Large intestine (tissue), 3 donors: ENCODE data around the gene ZNF334. TPM values are rescaled to one million over a fixed set of nuclear protein-coding genes. Genes with fewer than 3 reads are reported as not detected.

Experiments
- DNase-seq, 2 donors: peaks; one replicate each; pipeline versions ENCODE4 v3.0.0 to v3.0.0-alpha.2; 2013
- H3K27ac ChIP-seq: one replicate; pipeline ENCODE4 v1.5.1; 2013; ENCODE audit warnings: low read length
- H3K27me3 ChIP-seq: 2 replicates; pipeline ENCODE4 v1.6.1; 2013; ENCODE audit warnings: low read length; ENCODE audit not compliant: control insufficient read depth, insufficient read depth
- H3K36me3 ChIP-seq: 2 replicates; pipeline ENCODE4 v1.6.1; 2013; ENCODE audit warnings: low read length; ENCODE audit not compliant: control insufficient read depth, insufficient read depth
- H3K4me1 ChIP-seq: one replicate; pipeline ENCODE4 v1.6.1; 2013; ENCODE audit warnings: low read length; ENCODE audit not compliant: control insufficient read depth, insufficient read depth
- H3K4me3 ChIP-seq: one replicate; pipeline ENCODE4 v1.5.1; 2013; ENCODE audit warnings: low read length
- H3K9me3 ChIP-seq: one replicate; pipeline ENCODE4 v1.6.1; 2013; ENCODE audit warnings: mild to moderate bottlenecking, low read depth, low read length, moderate library complexity; ENCODE audit not compliant: control insufficient read depth
- WGBS: methylation state at CpG from one replicate; pipeline ENCODE4 v1.1.5; 2013; ENCODE audit warnings: low lambda C conversion rate; ENCODE audit not compliant: insufficient coverage; 5-methylcytosine and 5-hydroxymethylcytosine counted together
- polyA plus RNA-seq: library from polyadenylated mRNA; unstranded; fragments of 120-200 nt; gene quantifications from one replicate; pipeline ENCODE4 v1.2.1, GENCODE V29; 2013

The ZNF334 gene
- polyA plus RNA-seq, 1 donor = 29.6 TPM

DNA sequence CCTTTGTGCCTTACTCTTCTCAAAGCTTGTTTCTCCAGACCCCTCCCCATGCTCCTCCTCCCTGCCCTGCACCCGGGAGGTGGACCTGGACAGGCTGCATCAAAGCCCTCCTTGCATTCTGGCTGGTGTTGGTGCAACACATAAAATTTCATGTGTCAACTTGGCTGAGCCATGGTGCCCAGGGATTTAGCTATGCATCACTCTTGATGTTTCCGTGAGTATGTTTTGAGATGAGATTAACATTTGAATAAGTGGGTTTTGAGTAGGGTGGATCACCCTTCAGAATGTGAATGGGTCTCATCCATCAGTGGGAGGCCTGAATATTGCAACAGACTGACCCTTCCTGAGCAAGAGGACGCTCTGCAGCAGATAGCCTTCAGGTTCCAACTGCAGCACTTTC, 41.5 kb upstream of the ZNF334 start:
- Histone ChIP-seq H3K9me3 (no peaks in the 10 kb centered on the region), H3K4me1 (no peaks in the 10 kb centered on the region), H3K27ac (no peak overlapping the region), H3K4me3 (no peak overlapping the region), H3K36me3 (no peaks in the 10 kb centered on the region), H3K27me3 (peaks cover 2% of the 10 kb centered on the region)
- no CpG with 5 or more reads among the region's 3 CpGs for WGBS
- no peak for DNase-seq

DNA sequence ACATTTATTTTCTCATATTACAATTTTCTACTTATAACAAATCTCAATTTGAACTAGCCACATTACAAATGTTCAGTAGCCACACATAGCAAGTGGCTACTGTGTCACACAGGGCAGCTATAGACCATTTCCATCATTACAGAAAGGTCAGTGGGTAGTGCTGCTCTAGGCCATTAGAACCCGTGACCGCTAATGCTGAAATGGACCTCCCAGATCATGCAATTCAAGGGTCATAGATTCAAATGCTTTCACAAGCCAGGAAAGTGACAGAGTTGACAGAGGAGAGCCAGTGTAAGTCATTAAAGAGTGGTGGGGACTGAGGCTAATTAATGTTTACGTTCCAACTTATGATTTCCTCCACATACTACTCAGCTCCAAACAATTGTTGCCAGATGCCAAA, 40.6 kb upstream of the ZNF334 start:
- no peaks in the 10 kb centered on the region for H3K36me3 ChIP-seq
- H3K27ac ChIP-seq = no peak overlapping the region
- no peaks in the 10 kb centered on the region for H3K9me3 ChIP-seq
- no peak overlapping the region for H3K4me3 ChIP-seq
- WGBS = 100% methylated on average over 1 of the region's 3 CpGs
- DNase-seq = no peak
- peaks cover 2% of the 10 kb centered on the region for H3K27me3 ChIP-seq
- no peaks in the 10 kb centered on the region for H3K4me1 ChIP-seq

DNA sequence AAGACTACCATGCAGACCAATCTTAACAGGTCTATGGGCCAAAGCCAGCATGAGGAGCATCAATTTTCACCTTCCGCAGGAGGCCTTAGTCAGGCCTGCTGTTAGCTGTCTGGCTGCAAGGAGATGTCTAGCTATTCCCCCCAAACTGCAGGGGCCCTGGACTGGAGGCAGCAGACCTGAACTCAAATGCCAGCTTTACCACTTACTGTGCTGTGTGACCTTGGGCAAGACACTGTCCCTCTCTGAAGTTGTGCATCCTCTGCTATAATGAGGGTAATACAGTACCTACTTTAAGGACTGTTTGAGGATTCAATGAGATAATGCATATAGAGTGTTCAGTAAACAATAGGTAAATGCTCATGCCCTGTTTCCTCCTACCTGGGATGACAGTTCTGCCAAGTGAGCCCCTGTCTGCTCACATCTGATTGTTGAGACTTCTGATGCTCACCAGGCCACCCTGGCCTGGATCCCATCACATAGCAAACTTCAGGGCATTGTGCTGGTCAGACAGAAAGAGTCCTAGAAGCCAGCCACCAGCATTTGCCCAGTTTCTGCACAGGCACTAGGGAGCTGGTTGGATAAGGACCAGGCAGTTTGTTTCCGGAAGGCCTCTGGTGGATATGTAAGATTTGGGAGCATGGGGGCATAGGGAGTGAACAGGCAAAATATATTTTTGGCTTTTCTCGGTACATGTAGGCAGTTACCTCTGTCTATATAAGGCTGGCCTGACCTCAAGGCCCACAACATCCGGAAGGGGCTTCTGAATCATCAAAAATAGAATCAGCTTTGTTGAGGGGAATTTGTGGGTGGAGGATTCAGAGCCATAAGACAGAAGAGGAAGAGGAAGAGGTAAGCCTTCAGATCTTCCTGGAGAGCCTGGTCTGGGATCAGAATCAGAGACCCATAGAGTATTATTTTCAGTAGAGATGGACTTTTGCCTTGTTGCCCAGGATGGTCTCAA, 39.4 kb upstream of the ZNF334 start:
- no peak for DNase-seq

DNA sequence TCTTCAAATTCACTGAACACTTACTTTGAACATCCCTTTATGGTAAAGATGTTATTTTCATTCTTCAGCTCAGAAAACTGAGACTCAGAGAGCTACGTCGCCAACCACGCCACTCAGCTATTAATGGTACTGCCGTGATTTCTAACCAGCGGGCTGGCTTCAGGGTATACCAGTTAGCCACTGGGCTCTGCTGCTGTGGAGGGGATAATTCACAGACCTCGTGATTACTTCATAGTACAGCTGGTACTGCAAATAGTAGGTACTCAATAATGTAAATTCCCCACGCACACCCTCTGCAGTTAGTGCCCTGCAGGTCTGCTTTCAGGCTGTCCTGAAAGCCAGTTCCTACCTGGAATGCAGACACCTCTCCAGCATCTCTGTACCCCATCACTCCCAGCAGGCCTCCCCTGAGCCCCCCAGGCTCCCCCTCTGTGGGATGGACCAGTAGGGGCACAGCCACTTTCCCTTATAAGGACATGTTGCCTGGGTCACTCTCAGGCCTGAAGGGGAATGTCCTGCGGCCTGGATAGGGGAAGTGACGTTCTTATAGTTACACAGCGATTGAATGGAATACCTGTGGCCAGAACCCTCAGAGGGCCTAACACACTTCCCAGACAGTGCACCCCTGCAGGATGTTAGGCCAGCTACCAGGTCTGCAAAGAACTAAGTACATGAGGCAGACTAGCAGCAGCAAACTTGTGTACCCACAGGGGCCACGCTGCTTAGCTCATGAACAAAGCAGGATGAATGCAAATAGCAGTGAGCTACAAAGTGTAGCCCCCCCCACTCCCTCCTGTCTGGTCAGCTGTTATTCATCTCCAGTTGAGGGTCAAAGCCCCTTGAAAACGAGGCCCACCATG, 38.4 kb upstream of the ZNF334 start:
- WGBS = 40% methylated on average over 1 of the region's 12 CpGs
- Histone ChIP-seq H3K27me3 (peaks cover 8% of the 10 kb centered on the region), H3K4me3 (no peak overlapping the region), H3K27ac (no peak overlapping the region), H3K36me3 (no peaks in the 10 kb centered on the region), H3K4me1 (no peaks in the 10 kb centered on the region), H3K9me3 (no peaks in the 10 kb centered on the region)
- DNase-seq = no peak

More for the DNA sequence above, 39.4 kb upstream of the ZNF334 start:
- WGBS = 50% methylated on average over 2 of the region's 4 CpGs
- no peaks in the 10 kb centered on the region for H3K36me3 ChIP-seq
- H3K4me3 ChIP-seq = no peak overlapping the region
- no peaks in the 10 kb centered on the region for H3K4me1 ChIP-seq
- H3K27ac ChIP-seq = no peak overlapping the region
- peaks cover 5% of the 10 kb centered on the region for H3K27me3 ChIP-seq
- H3K9me3 ChIP-seq = no peaks in the 10 kb centered on the region

DNA sequence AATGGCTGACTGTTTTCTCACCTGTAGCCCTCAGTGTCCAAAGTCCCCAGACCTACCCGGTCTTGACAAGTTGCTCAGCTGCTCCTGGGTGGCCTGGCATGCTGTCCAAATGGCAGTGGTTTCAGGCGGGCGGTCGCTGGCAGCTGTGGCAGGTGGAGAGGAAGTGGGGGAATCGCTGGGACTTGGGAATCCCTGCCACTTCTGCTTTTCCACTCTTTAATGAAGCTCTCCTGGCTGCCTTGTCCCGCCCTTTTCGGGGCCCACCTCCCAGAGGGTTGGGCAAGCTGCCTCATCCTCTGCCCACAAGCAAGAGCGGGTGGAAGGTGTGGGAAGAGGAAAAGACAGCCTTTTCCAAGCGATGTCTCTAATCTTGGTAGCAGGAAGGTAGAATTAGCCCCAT, 37.1 kb upstream of the ZNF334 start, which contains the start of gene OCSTAMP:
Gene OCSTAMP (minus strand): TSS at position 194 of the 400 bp plus-strand sequence. CDS start 94 bp downstream, at position 100.
- no peak within 1 kb of the TSS for H3K4me3 ChIP-seq
- no peaks in the 10 kb centered on the region for H3K4me1 ChIP-seq
- no peaks in the 10 kb centered on the region for H3K36me3 ChIP-seq
- no peak within 1 kb of the TSS for H3K27ac ChIP-seq
- H3K27me3 ChIP-seq = peaks cover 6% of the 10 kb centered on the region
- H3K9me3 ChIP-seq = no peaks in the 10 kb centered on the region
- no CpG with 5 or more reads among the region's 9 CpGs for WGBS
- DNase-seq = no peak

DNA sequence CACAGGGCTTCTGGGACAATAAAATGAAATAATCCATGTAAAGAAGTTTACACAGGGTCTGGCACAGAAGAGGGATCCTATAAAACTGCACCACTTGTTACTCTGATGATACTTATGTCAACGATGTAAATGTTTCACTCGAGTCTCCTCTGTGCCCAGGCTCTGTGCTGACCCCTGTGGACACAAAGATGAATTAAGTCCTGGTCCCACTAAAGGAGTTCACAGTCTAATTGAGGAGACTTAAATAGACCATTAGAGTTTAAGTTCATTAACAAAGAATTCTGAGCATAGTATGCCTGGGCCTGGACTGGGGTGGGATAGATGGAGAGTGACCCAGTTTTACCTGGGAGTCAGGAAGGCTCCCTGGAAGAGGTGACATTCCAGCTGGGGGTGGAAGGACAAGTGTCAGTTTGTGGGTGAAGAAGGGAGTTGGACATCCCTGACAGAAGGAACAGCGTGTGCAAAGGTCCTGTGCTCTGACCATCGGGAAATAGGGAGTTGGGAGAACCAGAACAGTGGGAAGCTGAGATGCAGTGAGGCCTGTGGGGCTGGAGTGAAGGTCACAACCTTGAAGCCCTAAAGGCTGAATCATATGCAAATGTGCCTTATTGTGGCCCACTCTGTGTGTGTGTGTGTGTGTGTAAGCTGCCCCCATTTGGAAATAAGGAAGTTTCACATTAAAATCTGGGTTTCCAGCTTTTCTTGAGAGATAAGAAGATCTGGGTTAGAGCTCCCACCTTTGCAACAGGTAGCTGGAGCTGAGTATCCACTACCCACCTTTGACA, 36.0 kb upstream of the ZNF334 start:
- Histone ChIP-seq H3K27me3 (peaks cover 6% of the 10 kb centered on the region), H3K9me3 (no peaks in the 10 kb centered on the region), H3K4me3 (no peak overlapping the region), H3K27ac (no peak overlapping the region), H3K4me1 (no peaks in the 10 kb centered on the region), H3K36me3 (no peaks in the 10 kb centered on the region)
- no CpG with 5 or more reads among the region's 4 CpGs for WGBS
- DNase-seq = no peak

DNA sequence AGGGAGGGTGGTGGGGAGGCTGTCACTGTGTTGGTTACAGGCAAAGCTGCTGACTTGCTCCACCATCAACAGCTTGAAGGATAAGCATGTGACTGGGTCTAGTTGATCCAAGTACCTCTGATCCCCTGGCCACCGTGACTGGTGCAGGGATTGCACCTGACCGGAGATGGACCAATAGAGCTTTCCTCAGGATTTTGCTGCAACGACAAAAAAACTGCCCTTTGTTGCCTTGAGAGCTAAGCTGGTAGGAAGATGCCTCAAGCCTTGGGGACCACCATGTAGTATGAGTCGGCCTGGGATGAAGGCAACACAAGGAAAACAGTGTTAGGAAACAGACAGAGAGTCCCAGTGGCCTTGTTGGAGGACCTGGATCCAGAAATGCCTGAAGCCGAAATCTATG, 35.3 kb upstream of the ZNF334 start:
- Histone ChIP-seq H3K9me3 (no peaks in the 10 kb centered on the region), H3K4me3 (no peak overlapping the region), H3K27ac (no peak overlapping the region), H3K27me3 (peaks cover 6% of the 10 kb centered on the region), H3K4me1 (no peaks in the 10 kb centered on the region), H3K36me3 (no peaks in the 10 kb centered on the region)
- no CpG with 5 or more reads among the region's 5 CpGs for WGBS
- no peak for DNase-seq

DNA sequence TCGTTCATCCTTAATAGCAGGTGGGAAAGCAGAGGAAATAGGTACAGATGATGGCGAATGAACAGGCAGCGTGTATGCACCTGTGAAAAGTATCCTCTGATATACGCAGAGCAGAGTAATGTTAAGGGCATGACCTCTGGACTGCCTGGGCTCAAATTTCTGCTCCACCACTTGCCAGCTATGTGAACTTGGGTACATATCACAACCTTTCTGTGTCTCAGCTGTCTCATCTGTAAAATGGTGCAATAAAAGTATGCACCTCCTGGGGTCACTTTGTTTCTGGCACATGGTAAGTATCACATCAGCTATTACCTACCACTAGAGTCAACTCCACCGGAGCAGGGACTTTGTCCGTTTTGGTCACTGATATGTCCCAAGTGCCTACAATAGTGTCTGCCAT, 34.6 kb upstream of the ZNF334 start:
- Histone ChIP-seq H3K4me3 (no peak overlapping the region), H3K4me1 (no peaks in the 10 kb centered on the region), H3K27ac (no peak overlapping the region), H3K27me3 (peaks cover 6% of the 10 kb centered on the region), H3K36me3 (no peaks in the 10 kb centered on the region), H3K9me3 (no peaks in the 10 kb centered on the region)
- WGBS = 61% methylated on average over 3 of the region's 6 CpGs
- no peak for DNase-seq

DNA sequence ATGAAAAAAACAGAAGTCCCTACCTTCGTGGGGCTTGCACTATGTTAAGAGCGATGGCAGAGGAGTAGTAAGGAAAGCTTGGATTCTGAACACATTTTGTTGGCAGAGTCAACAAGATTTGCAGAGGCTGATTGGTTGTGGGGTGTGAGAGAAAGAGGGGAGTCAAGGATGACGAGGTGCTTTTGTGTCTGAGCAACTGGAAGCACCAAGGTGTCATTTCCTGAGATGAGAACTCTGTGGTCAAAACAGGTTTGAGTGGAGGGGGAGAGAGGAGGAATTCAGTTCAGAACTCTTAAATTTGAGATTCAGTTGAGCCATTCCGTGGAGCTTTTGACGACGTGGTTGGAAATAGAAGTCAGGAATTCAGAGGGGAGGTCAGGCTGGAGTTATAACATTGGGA, 33.6 kb upstream of the ZNF334 start:
- no peak for DNase-seq

DNA sequence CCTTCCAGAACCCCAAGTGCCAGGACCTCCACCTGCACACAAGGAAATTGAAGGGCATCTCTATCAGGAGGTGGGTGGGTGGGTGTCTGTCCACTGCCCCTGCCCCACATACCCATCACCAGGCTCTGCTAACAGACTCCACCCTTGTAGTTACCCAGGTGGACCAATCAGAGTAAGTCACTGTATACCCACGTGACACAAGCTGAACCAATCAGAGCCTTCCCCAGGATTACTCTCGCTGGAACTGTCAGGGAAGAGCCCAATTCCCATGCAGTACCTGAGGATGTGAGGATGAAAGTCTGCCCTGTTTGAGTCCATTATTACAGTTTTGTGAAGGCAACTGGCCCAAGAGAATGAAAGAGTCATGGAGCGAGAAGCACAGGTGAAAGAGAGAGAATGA, 32.9 kb upstream of the ZNF334 start:
- Histone ChIP-seq H3K4me3 (no peak overlapping the region), H3K9me3 (no peaks in the 10 kb centered on the region), H3K27ac (no peak overlapping the region), H3K4me1 (peaks cover 3% of the 10 kb centered on the region), H3K36me3 (no peaks in the 10 kb centered on the region), H3K27me3 (peaks cover 8% of the 10 kb centered on the region)
- DNase-seq = no peak
- WGBS = 100% methylated on average over 1 of the region's 3 CpGs

More for the DNA sequence above, 33.6 kb upstream of the ZNF334 start:
- WGBS = 82% methylated on average over 5 of the region's 6 CpGs
- Histone ChIP-seq H3K27me3 (peaks cover 6% of the 10 kb centered on the region), H3K4me3 (no peak overlapping the region), H3K36me3 (no peaks in the 10 kb centered on the region), H3K27ac (no peak overlapping the region), H3K4me1 (peaks cover 3% of the 10 kb centered on the region), H3K9me3 (no peaks in the 10 kb centered on the region)
